HL-60 (cell line): Measurements from ENCODE around the gene PIGK.

ENCODE experiments used
- CTCF ChIP-seq: IDR thresholded peaks from one replicate; pipeline ENCODE4 v1.5.1; 2011; ENCODE audit warnings: low read length, control low read depth, inconsistent platforms; ENCODE audit not compliant: insufficient read depth
- GABPA ChIP-seq: IDR thresholded peaks from 2 replicates; pipeline ENCODE4 v1.6.1; 2012; ENCODE audit warnings: low read depth
- POLR2AphosphoS5 ChIP-seq: IDR thresholded peaks from 2 replicates; pipeline ENCODE4 v1.6.1; 2012; ENCODE audit warnings: low read depth

GRCh38 chr1:77193951-77194350 is 25.3 kb downstream of the PIGK start:
- TF ChIP-seq CTCF (no peak), GABPA (no peak), POLR2AphosphoS5 (no peak)
